Skeletal muscle tissue (tissue), 4 donors: Measurements from ENCODE around the gene SERPINA5. TPM values are rescaled to one million over a fixed set of nuclear protein-coding genes. Genes with fewer than 3 reads are reported as not detected.
"Not testable (repeated sequence)": the region's sequence is repeated elsewhere in the genome, so short reads cannot be mapped to it uniquely, and the experiment has no call there.

ENCODE experiments used
- H3K27ac ChIP-seq: one replicate; pipeline ENCODE4 v1.7.0; 2013; ENCODE audit warnings: mild to moderate bottlenecking, low read depth, low read length, inconsistent platforms
- H3K27me3 ChIP-seq, 3 donors: one replicate each; pipeline ENCODE4 v1.7.0; 2013; ENCODE audit warnings: low read length in 3 of 3; ENCODE audit not compliant: control insufficient read depth in 3 of 3, insufficient read depth in 3 of 3
- H3K36me3 ChIP-seq, 3 donors: one replicate each; pipeline ENCODE4 v1.7.0; 2013; ENCODE audit warnings: low read length in 3 of 3; ENCODE audit not compliant: control insufficient read depth in 3 of 3, insufficient read depth in 3 of 3
- H3K4me1 ChIP-seq, 3 donors: one replicate each; pipeline ENCODE4 v1.7.0; 2013; ENCODE audit warnings: low read length in 3 of 3, mild to moderate bottlenecking in 3 of 3; ENCODE audit not compliant: control insufficient read depth in 3 of 3, insufficient read depth in 3 of 3
- H3K4me3 ChIP-seq, 3 donors: one replicate each; pipeline ENCODE4 v1.7.0; 2013; ENCODE audit warnings: low read length in 3 of 3
- H3K9ac ChIP-seq, 3 donors: one replicate each; pipeline ENCODE4 v1.7.0; 2013; ENCODE audit warnings: low read length in 3 of 3, mild to moderate bottlenecking in 3 of 3, moderate library complexity in 2 of 3, low read depth in 1 of 3
- H3K9me3 ChIP-seq, 3 donors: one replicate each; pipeline ENCODE4 v1.7.0; 2013; ENCODE audit warnings: low read length in 3 of 3; ENCODE audit not compliant: control insufficient read depth in 3 of 3
- total RNA-seq: library from RNA; depleted of rRNA; stranded (reverse); fragments of >200 nt; gene quantifications from one replicate; pipeline ENCODE4 v1.2.3, GENCODE V29; 2014
- donor health status: Osteomylitis.

Gene SERPINA5
- total RNA-seq, 1 donor from 2014 or later, result 0.52 TPM

DNA sequence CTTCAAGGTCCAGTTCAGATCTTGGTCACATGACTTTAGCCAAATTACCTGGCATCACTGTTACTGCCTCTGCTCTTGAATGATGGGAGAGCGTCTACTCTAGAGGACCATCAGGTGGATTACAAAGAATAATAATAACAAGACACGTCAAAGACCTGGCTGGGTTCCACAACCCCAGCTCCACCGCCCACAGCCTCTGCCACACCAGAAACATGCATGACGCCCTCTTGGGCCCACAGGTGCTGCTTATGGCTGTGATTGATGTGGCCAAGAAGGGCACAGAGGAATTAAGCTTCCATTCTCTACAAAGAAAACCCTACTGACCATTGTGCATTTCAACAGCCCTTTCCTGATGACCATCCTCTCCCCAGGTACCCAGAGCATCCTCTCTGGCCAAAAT, 49.2 kb downstream of the SERPINA5 start:
- Histone ChIP-seq H3K4me1 (no peaks in the 10 kb centered on the region), H3K27ac (no peak overlapping the region), H3K9ac (no peak overlapping the region), H3K9me3 (no peaks in the 10 kb centered on the region), H3K27me3 (peaks cover 0 to 8% (median 3%) of the 10 kb centered on the region in 3 donors), H3K36me3 (no peaks in the 10 kb centered on the region), H3K4me3 (no peak overlapping the region)

DNA sequence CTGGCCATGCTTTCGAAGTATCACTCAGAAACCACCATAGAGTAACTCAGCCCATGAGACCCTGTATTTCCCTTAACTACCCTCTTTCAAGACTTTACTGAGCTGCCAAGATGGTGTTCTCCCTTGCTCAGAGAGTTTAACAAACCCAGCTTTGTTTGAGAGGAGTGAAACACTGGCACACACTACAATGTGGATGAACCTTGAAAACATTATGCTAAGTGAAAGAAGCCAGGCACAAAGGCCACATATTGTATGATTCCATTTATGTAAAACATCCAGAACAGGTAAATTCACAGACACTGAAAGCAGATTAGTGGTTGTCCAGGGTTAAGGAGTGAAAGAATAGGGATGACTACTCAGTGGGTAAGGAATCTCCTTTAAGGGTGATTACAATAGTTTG, 49.8 kb downstream of the SERPINA5 start:
- no peak overlapping the region for H3K27ac ChIP-seq
- no peaks in the 10 kb centered on the region for H3K9me3 ChIP-seq
- no peaks in the 10 kb centered on the region for H3K36me3 ChIP-seq
- H3K4me3 ChIP-seq, result no peak overlapping the region
- no peaks in the 10 kb centered on the region for H3K4me1 ChIP-seq
- H3K9ac ChIP-seq, result no peak overlapping the region
- peaks cover 0 to 8% (median 3%) of the 10 kb centered on the region in 3 donors for H3K27me3 ChIP-seq

DNA sequence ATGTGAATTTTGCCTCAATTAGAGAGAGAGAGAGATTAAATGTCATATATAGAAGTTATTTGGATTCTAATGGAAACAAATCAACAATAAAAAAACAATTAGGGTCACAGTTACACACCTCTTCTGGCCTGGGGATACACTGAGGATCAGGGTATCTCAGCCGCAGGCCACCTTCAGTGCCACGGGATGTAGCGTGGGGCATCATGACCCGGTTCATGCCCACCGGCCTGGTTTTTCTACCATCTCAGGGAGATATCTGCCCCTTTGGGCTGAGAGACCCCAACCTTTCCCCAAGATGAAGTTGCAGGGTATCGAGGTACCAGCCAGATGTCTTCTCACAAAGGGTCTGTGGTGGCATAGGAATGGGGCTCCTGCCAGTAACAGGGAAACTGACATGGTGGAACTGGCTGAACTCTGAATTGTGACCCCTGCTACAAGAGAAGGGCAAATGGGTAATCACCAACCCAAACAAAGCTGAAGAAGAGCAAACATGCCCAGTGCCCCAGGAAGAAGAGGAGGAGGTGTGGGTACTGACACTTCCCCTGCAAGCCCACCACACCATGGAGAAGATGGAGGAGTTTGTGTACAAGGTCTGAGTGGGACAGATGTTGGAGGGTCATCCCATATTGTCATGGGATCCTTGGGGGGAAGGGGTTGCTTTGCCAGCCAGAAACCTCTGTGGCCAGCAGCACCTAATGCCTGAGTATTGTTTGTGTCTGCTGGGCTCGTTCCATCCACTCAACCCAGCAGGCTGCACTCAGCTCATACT, 50.5 kb downstream of the SERPINA5 start:
- H3K9me3 ChIP-seq, result no peaks in the 10 kb centered on the region
- peaks cover 0 to 8% (median 3%) of the 10 kb centered on the region in 3 donors for H3K27me3 ChIP-seq
- no peaks in the 10 kb centered on the region for H3K36me3 ChIP-seq
- no peaks in the 10 kb centered on the region for H3K4me1 ChIP-seq
- H3K4me3 ChIP-seq, result no peak overlapping the region
- H3K27ac ChIP-seq, result no peak overlapping the region
- no peak overlapping the region for H3K9ac ChIP-seq

- Histone ChIP-seq H3K9me3 (no peaks in the 10 kb centered on the region), H3K27ac (no peak overlapping the region), H3K4me1 (no peaks in the 10 kb centered on the region), H3K9ac (no peak overlapping the region), H3K27me3 (peaks cover 0 to 8% (median 3%) of the 10 kb centered on the region in 3 donors), H3K36me3 (no peaks in the 10 kb centered on the region), H3K4me3 (no peak overlapping the region)
Observed at GRCh38 chr14:94632305-94632590, 51.0 kb downstream of the SERPINA5 start.

DNA sequence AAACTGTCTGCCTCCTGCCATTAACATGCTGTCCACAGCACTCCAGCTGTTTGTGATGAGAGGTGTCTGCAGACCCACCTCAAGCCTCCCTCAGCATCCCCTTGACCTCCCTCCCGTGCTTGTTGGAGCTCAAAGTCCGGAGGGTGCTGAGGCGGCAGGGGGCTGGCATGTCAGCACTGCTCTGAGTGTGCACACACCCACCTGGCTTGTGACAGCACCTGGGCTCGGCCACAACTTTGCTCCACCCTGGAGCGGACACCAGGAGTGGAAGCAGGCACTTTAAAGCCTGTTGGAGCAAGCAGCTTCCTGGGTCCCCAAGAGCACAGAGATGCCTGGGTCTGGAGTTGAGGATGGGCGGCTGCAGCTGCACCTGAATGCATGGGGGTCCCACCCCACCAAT, 51.9 kb downstream of the SERPINA5 start:
- no peak overlapping the region for H3K9ac ChIP-seq
- H3K36me3 ChIP-seq, result no peaks in the 10 kb centered on the region
- H3K4me3 ChIP-seq, result no peak overlapping the region
- no peak overlapping the region for H3K27ac ChIP-seq
- no peaks in the 10 kb centered on the region for H3K9me3 ChIP-seq
- peaks cover 0 to 8% (median 3%) of the 10 kb centered on the region in 3 donors for H3K27me3 ChIP-seq
- H3K4me1 ChIP-seq, result no peaks in the 10 kb centered on the region

- Histone ChIP-seq H3K4me3 (no peak overlapping the region), H3K36me3 (no peaks in the 10 kb centered on the region), H3K27me3 (peaks cover 0 to 8% (median 3%) of the 10 kb centered on the region in 3 donors), H3K4me1 (no peaks in the 10 kb centered on the region), H3K9ac (no peak overlapping the region), H3K9me3 (no peaks in the 10 kb centered on the region), H3K27ac (no peak overlapping the region)
Observed at GRCh38 chr14:94635154-94635553, 53.9 kb downstream of the SERPINA5 start.

GRCh38 chr14:94636744-94637412, 55.7 kb downstream of the SERPINA5 start:
- no peaks in the 10 kb centered on the region for H3K9me3 ChIP-seq
- no peak overlapping the region for H3K27ac ChIP-seq
- no peak overlapping the region for H3K9ac ChIP-seq
- H3K4me3 ChIP-seq, result no peak overlapping the region
- no peaks in the 10 kb centered on the region for H3K4me1 ChIP-seq
- no peaks in the 10 kb centered on the region for H3K36me3 ChIP-seq
- H3K27me3 ChIP-seq, result peaks cover 0 to 4% (median 3%) of the 10 kb centered on the region in 3 donors

DNA sequence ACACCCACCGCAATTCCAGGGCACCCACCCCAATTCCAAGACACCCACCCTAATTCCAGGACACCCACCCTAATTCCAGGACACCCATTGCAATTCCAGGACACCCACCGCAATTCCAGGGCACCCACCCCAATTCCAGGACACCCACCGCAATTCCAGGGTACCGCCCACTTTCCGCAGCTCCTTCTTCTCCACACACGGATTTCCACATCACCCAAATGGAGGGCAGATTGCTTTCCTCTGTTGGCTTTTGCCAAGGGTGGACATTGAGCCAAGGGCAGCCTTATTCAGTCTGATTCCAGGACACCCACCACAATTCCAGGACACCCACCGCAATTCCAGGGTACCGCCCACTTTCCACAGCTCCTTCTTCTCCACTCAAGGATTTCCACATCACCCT, 56.6 kb downstream of the SERPINA5 start:
- not testable (repeated sequence) for H3K27me3 ChIP-seq, H3K27ac ChIP-seq, H3K9me3 ChIP-seq, H3K36me3 ChIP-seq, H3K9ac ChIP-seq, H3K4me1 ChIP-seq, H3K4me3 ChIP-seq

DNA sequence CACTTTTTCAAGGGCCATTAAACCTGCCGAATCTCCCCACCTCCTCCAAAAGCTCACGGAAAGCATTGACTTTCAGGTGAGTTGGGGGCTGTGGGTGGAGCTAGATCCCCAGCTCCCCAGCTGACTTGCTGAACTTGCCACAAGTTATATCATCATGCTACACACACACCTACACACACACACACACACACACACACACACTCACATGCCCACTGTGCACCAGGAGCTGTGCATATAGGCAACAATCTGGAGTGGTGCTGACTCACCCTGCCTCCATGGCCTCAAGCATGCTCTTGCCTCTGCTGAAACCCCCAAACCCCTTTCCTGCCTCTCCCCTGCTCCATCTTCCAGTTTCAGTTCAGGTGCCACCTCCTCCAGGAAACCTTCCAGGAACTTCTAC, 57.1 kb downstream of the SERPINA5 start:
- H3K4me1 ChIP-seq, result no peaks in the 10 kb centered on the region
- no peak overlapping the region for H3K27ac ChIP-seq
- no peaks in the 10 kb centered on the region for H3K36me3 ChIP-seq
- H3K27me3 ChIP-seq, result no peaks in the 10 kb centered on the region
- no peak overlapping the region for H3K4me3 ChIP-seq
- no peaks in the 10 kb centered on the region for H3K9me3 ChIP-seq
- no peak overlapping the region for H3K9ac ChIP-seq

GRCh38 chr14:94638961-94639817, 58.0 kb downstream of the SERPINA5 start:
- Histone ChIP-seq H3K27ac (no peak overlapping the region), H3K9me3 (no peaks in the 10 kb centered on the region), H3K27me3 (no peaks in the 10 kb centered on the region)

More at GRCh38 chr14:94638961-94639817, 58.0 kb downstream of the SERPINA5 start:
- Histone ChIP-seq H3K9ac (no peak overlapping the region), H3K4me1 (no peaks in the 10 kb centered on the region), H3K4me3 (no peak overlapping the region), H3K36me3 (no peaks in the 10 kb centered on the region)
